HuH-7.5 (cell line): Measurements from ENCODE around the gene PAM.
"Not testable (repeated sequence)": the region's sequence is repeated elsewhere in the genome, so short reads cannot be mapped to it uniquely, and the experiment has no call there.

ENCODE experiments used
- DNase-seq: peaks from one replicate; pipeline ENCODE4 v3.0.0; 2011; ENCODE audit warnings: low spot score

Gene PAM

GRCh38 chr5:102751903-102752376, 3.2 kb upstream of the PAM start:
- not testable (repeated sequence) for DNase-seq

DNA sequence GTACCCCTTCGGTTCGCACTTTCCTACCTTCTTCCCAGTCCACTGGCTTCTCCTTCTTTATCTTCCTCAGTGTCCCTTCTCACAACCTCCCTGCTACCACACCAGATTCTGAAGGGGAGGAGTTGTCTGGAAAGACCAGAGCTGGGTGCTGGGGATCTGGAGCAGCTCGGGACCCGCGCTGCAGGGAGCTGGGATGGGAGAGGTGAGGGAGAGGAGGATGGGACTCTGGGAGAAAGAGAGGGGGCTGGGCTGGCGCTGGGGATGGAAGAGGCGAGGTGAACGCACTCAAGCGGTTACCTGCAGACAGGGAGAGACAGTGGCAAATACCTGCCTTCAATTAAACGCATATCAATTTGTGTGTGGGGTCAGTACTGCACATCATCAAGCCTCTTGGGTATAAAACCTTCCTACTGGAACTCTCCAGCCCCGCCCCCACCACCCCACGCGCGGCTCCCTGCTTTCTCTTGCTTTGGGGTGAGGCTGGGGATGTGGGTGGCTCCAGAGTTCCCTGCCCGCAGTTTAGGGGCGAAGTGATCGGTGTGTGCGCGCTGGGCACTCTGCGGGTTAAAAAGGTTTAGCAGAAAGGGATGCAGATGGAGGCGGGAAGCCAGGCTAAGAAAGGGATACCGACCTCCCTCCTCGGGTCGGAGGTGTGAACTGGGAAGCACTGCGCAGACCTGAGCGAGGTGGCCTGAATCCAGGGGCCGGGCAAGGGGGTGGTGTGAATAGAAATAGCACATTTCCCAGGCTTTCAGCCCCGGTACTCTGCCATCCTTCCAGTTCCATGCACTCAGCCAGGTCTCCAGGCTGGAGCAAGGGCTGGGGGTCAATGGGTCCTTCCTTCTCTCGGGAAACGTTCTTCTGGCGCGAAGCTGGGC, 977 bp upstream of the PAM start:
- DNase-seq = peak; percentile 36

DNA sequence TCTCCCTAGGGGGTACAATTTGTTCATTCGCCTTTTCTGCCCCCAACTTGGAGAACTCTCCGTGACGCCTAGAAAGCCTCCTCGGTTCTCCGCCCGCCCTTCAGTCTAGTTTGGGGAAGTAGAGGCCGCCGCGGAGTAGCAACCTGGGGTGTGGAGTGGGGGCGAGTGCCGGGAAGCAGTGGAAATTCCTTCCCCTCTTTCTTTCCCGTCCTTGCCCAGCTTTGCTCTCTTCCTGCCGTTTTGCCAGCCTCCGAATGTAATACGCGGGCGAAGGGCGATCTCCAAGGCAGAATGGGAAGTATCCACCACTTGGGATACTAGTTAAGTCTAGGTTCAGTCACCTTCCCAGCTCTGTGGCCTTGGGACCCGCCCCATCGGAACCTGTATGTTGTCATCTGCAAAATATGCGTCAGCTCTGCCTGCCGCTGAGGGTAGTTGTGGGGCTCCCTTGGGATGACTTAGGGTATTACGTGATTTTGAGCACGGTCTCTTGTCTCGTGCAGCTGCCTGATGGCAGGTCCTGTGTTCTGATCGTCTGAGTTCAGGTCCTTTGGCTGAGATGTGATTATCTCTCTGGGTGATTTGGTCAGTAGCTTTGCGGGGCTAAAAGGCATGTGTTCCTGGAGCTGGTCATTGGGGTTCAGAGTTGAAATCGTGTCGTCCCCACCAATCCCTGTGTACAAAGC, 724 bp downstream of the PAM start:
- DNase-seq = peak; percentile 64

- DNase-seq = no peak
These were observed 3.5 kb downstream of the PAM start for GRCh38 chr5:102758576-102758975.

- DNase-seq = no peak
These were observed 4.2 kb downstream of the PAM start for GRCh38 chr5:102759289-102759688.

DNA sequence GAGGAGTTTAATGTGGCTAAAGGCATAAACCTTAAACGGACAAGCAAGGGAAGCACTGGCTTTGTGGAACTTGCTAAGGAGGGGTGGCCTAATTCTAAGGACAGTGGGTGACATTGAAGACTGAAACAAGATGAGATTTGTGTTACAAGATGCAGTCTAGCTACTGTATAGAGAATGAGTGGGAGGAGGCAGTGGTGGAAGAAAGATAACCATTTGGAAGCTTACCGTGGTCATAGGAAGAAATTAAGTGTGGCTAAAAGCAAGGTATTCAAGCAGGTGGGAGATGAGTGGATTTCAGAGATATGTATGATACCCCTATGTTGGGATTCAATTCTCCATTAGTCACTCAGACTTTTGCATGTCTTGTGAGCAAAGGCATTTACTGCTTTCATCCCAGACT, 4.6 kb downstream of the PAM start:
- no peak for DNase-seq

DNA sequence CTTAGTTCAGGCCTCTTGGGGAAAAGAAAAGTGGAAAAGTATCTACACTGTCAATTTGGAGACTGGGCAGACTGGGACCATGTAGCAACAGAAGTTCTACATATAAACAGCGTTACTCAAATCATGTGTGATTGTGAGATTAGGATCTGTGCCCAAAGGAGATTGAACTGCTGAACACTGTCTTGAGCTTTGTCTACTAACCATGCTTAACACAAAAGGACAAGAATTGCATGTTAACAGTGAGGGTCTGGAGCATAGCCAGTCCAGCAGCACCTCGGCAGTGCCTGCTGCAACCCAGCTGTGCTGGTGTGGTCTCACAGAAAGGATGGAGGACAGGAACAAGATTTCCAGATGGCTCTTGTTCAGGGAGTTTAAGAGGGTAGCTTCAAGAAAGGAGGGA, 5.7 kb downstream of the PAM start:
- DNase-seq = no peak

- DNase-seq = no peak
These were observed 7.0 kb downstream of the PAM start for GRCh38 chr5:102762095-102762534.

DNA sequence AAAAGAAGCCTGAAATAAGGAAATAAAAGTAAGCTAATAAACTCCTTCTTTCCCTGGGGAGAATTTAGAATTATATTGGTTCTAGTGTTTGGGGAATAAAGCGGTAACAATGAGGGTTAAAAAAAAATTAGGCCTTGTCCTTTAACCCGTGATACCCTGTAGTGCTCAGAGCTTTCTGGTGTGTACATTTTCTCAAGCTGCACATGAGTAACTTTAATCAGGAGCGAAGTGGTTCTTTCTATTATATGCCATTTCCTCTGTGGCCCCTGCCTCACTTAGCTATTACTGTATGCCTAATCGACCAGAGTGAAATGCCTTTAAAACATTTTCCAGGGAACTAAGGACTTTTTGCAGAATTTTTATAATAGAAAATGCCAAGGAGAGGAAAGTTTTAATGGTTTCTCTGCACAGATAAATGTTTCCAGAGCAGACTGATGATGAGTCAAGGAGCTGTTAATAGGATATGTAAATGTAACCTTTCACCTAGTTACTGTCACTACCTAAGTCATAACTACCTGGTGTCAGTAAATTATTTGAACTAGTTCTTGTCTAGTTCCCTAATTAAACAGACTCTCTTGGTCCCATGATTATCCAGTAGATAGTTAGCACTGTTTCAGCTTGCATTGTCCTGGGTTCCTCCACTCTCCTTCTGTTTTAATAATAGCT, 7.6 kb downstream of the PAM start:
- DNase-seq = no peak

- no peak for DNase-seq
These were observed 8.6 kb downstream of the PAM start for GRCh38 chr5:102763734-102764133.

DNA sequence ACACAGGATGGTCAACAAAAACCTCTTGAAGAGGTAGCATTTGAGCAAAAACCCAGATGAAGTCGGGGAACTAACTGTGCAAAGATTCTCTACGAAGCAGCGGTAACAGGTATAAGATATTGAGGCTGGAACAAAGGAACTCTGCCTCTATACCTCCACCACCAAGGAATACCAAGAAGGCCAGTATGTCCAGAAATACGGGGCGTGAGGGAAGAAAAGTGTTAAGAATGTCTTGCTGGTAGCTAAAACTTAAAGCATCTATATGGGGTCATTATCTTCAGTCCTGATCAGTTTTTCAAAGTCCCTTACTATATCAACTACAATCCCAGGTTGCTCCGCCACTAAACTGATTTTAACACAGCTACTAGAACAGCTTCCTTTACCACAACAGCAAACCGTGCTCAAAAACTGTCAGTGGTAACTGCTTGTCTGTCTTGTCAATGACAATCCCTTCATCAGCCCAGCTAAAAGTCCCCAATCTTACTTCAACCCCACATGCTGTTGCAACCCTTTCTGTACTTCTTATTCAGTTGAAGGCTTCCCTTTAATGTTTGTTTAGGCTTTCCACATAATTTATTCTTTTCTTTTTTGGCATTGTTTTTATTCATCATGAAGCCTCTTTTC, 9.4 kb downstream of the PAM start:
- no peak for DNase-seq

DNA sequence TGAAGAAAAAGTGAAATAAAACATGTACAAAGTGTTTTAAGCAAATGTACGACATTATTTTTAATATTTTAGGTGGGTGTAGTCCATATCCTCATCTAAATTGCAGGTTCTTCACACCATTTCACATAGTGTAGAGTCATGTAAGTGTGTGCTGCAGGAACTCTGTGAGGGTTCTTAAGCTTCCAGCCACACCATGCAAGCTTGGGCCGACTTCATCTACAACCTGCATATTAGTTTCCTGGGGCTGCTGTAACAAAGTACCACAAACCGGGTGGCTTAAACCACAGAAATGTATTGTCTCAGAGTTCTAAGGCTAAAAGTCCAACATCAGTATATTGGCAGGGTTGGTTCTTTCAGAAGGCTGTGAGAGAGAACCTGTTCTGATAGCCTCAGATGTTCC, 10.2 kb downstream of the PAM start:
- DNase-seq = no peak

DNA sequence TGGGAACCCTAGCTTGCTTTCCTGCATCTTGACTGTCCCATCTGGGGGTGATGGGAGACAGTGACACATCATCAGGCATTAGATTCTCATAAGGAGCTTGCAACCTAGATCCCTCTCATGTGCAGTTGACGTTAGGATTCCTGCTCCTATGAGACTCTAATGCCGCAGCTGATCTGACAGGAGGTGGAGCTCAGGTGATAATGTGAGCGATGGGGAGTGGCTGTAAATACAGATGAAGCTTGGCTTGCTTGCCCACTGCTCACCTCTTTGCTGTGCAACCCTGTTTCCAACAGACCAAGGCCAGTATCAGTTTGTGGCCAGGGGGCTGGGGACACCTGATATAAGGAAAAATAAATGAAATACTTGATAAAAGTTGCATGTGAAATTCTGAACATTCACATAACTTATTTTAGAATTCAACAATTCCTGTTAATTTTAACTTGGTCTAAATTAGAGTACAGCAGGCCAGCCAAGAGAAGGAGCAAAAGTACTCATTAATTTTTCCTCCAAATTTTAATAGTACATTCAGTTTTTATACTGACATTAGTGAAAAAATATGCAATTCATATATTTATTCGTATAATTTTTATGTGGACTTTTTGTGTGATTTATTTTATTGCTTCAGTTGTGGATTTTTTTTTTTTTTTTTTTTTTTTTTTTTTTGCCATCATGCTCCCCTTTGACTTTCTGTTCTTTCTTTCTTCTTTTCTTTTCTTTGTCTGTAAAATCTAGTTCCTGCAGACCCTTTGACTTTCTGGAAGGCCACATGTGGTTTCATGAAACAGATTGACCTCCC, 11.4 kb downstream of the PAM start:
- DNase-seq = no peak

- DNase-seq = no peak
These were observed 12.8 kb downstream of the PAM start for GRCh38 chr5:102767862-102768261.

DNA sequence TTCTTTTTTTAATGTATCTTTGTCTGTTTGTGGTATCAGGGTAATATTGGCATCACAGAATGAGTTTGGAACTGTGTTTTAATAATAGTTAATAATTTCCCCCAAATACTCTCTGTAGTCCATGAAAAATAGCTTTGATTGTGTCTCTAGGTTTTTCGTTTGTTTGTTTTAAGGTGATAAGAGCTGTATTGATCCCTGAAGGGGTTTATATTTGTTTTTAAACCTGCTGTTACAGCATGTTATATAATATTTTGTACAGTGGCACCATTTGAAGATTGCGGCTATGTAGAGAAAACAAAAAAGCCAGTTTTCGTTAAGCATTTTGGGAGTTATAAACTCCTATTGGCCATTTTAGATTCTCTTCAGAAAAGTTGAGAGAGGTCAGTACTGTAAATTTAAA, 15.7 kb downstream of the PAM start:
- DNase-seq = no peak

DNA sequence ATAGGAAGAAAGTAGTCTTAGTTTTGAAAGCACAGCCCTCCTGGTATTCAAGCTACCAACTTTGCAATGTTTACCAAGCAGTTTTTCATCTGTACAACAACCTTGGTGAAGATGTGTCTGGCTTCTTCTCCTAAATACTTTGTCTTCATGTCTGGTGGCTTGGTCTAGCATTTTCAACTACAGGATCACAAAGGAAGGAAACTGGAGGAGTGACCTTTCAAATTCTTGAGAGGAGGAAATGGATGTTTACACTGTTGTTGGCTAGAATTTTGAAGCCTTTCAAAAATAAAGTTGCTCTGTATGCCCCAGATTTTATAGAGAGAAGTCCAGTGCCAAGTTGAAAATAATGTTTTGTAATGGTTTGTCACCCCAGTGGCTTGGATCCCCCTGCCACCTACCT, 16.3 kb downstream of the PAM start:
- no peak for DNase-seq

- no peak for DNase-seq
These were observed 17.2 kb downstream of the PAM start for GRCh38 chr5:102772273-102772672.

- no peak for DNase-seq
These were observed 18.0 kb downstream of the PAM start for GRCh38 chr5:102773133-102773532.

DNA sequence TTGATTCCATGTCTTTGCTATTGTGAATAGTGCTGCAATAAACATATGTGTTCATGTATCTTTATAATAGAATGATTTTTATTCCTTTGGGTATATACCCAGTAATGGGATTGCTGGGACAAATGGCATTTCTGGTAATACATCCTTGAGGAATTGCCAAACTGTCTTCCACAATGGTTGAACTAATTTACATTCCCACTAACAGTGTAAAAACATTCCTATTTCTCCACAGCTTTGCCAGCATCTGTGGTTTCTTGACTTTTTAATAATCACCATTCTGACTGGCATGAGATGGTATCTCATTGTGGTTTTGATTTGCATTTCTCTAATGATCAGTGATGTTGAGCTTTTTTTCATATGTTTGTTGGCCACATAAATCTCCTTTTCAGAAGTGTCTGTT, 20.7 kb downstream of the PAM start:
- not testable (repeated sequence) for DNase-seq

DNA sequence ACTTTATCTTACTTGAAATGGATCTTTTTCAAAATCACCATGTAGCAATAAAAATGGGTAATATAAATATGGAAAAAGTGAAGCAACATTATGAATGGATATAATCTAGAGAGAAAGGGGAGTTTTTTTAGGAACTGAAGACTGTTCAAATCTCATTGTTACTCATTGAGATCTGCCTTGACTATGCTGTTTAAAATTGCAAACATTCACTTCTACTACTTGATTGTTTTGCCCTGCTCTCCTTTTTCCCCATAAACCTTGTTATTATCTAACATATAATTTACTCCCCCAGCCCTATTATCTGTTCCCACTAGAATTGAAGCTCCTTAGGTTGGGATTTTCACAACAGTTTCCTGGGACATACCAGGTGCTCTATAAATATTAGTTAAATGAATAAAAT, 22.0 kb downstream of the PAM start:
- DNase-seq = no peak

DNA sequence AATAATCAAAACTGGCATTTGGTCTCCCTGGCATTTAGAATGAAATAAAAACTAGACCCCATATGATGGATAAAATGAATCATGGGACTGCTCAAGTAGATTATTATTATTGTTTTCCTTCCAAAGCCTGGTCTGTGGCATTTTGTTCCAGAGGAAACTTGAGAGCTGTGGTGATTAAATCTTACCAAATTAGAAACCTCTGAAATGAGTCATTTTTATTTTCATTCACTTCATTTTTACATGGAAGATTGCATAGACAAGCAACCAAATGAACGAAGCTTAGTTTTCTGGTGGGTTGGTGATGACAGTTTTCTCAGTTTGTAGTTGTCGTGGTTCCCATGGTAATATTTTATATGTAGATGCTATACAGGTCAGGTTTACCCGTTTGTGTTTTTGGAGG, 23.4 kb downstream of the PAM start:
- DNase-seq = no peak

GRCh38 chr5:102781359-102781758, 26.3 kb downstream of the PAM start:
- no peak for DNase-seq
